SJCRH30 (cell line): Measurements from ENCODE around the gene OPCML. TPM values are rescaled to one million over a fixed set of nuclear protein-coding genes. Genes with fewer than 3 reads are reported as not detected.

Experiments
- DNase-seq, 2 experiments: peaks; one replicate each; pipeline ENCODE4 v3.0.0-alpha.2; 2015 to 2020
- H3K27ac ChIP-seq: fragments of 250-450 bp; sonication (Bioruptor Pico); 2 replicates; pipeline ENCODE4 v1.5.1; 2020; ENCODE audit warnings: mild to moderate bottlenecking, moderate library complexity
- H3K27me3 ChIP-seq: fragments of 250-450 bp; sonication (Bioruptor Pico); 2 replicates; pipeline ENCODE4 v1.5.1; 2020; ENCODE audit warnings: mild to moderate bottlenecking, moderate library complexity
- H3K36me3 ChIP-seq: fragments of 250-450 bp; sonication (Bioruptor Pico); 2 replicates; pipeline ENCODE4 v1.5.1; 2020; ENCODE audit warnings: mild to moderate bottlenecking, moderate library complexity
- H3K4me1 ChIP-seq: fragments of 250-450 bp; sonication (Bioruptor Pico); 2 replicates; pipeline ENCODE4 v1.5.1; 2020; ENCODE audit warnings: mild to moderate bottlenecking, moderate library complexity
- H3K4me3 ChIP-seq: fragments of 250-450 bp; sonication (Bioruptor Pico); 2 replicates; pipeline ENCODE4 v1.5.1; 2020; ENCODE audit warnings: mild to moderate bottlenecking, moderate library complexity
- H3K9me3 ChIP-seq: fragments of 250-450 bp; sonication (Bioruptor Pico); replicated peaks from 2 replicates; pipeline ENCODE4 v1.5.1; 2020; ENCODE audit warnings: mild to moderate bottlenecking, moderate library complexity
- total RNA-seq: library from RNA; depleted of rRNA; stranded (reverse); fragments of >200 nt; shearing (Covaris generic); gene quantifications from 2 replicates; pipeline ENCODE4 v1.2.3, GENCODE V29; 2014

OPCML gene
- total RNA-seq, 1 experiment from 2014 or later = not detected

GRCh38 chr11:133355095-133355494 lies 177.2 kb downstream of the OPCML start:
- no peaks in the 10 kb centered on the region for H3K9me3 ChIP-seq
- no peak for DNase-seq
- no peaks in the 10 kb centered on the region for H3K36me3 ChIP-seq
- H3K4me1 ChIP-seq = no peaks in the 10 kb centered on the region
- H3K27ac ChIP-seq = no peak overlapping the region
- H3K27me3 ChIP-seq = no peaks in the 10 kb centered on the region
- H3K4me3 ChIP-seq = no peak overlapping the region

- Histone ChIP-seq H3K9me3 (no peaks in the 10 kb centered on the region), H3K4me3 (no peak overlapping the region), H3K36me3 (no peaks in the 10 kb centered on the region), H3K27ac (no peak overlapping the region), H3K4me1 (no peaks in the 10 kb centered on the region), H3K27me3 (no peaks in the 10 kb centered on the region)
- no peak for DNase-seq
These were observed 178.2 kb downstream of the OPCML start for GRCh38 chr11:133354069-133354468.

- Histone ChIP-seq H3K36me3 (no peaks in the 10 kb centered on the region), H3K27ac (no peak overlapping the region), H3K4me3 (no peak overlapping the region), H3K4me1 (no peaks in the 10 kb centered on the region), H3K27me3 (no peaks in the 10 kb centered on the region; the same call in 1 of the 2 replicates), H3K9me3 (no peaks in the 10 kb centered on the region)
- DNase-seq = no peak
These were observed 182.3 kb downstream of the OPCML start for GRCh38 chr11:133350045-133350444.

GRCh38 chr11:133347988-133348387 lies 184.3 kb downstream of the OPCML start:
- H3K4me3 ChIP-seq = no peak overlapping the region
- H3K27me3 ChIP-seq = no peaks in the 10 kb centered on the region; the same call in 1 of the 2 replicates
- DNase-seq = no peak
- no peaks in the 10 kb centered on the region for H3K36me3 ChIP-seq
- no peaks in the 10 kb centered on the region for H3K9me3 ChIP-seq
- no peak overlapping the region for H3K27ac ChIP-seq
- no peaks in the 10 kb centered on the region for H3K4me1 ChIP-seq

GRCh38 chr11:133346137-133346536 lies 186.2 kb downstream of the OPCML start:
- Histone ChIP-seq H3K4me1 (no peaks in the 10 kb centered on the region), H3K4me3 (no peak overlapping the region), H3K36me3 (no peaks in the 10 kb centered on the region), H3K27ac (no peak overlapping the region), H3K27me3 (no peaks in the 10 kb centered on the region; the same call in none of the 2 replicates), H3K9me3 (no peaks in the 10 kb centered on the region)
- DNase-seq = no peak

GRCh38 chr11:133343951-133344350 lies 188.3 kb downstream of the OPCML start:
- H3K4me1 ChIP-seq = no peaks in the 10 kb centered on the region
- no peak overlapping the region for H3K4me3 ChIP-seq
- peak in 1 of 2 experiments; percentile 1 for DNase-seq
- no peak overlapping the region for H3K27ac ChIP-seq
- H3K9me3 ChIP-seq = no peaks in the 10 kb centered on the region
- H3K36me3 ChIP-seq = no peaks in the 10 kb centered on the region
- no peaks in the 10 kb centered on the region; the same call in none of the 2 replicates for H3K27me3 ChIP-seq

GRCh38 chr11:133339495-133340140 lies 192.7 kb downstream of the OPCML start:
- Histone ChIP-seq H3K27me3 (no peaks in the 10 kb centered on the region; the same call in 1 of the 2 replicates), H3K4me1 (no peaks in the 10 kb centered on the region), H3K36me3 (no peaks in the 10 kb centered on the region), H3K27ac (no peak overlapping the region), H3K9me3 (no peaks in the 10 kb centered on the region), H3K4me3 (no peak overlapping the region)
- no peak for DNase-seq

GRCh38 chr11:133338588-133338987 lies 193.7 kb downstream of the OPCML start:
- Histone ChIP-seq H3K9me3 (no peaks in the 10 kb centered on the region), H3K4me1 (no peaks in the 10 kb centered on the region), H3K36me3 (no peaks in the 10 kb centered on the region), H3K4me3 (no peak overlapping the region), H3K27me3 (no peaks in the 10 kb centered on the region; the same call in 1 of the 2 replicates), H3K27ac (no peak overlapping the region)
- no peak for DNase-seq

- no peak for DNase-seq
- no peaks in the 10 kb centered on the region for H3K36me3 ChIP-seq
- no peaks in the 10 kb centered on the region; the same call in 1 of the 2 replicates for H3K27me3 ChIP-seq
- H3K27ac ChIP-seq = no peak overlapping the region
- no peaks in the 10 kb centered on the region for H3K9me3 ChIP-seq
- H3K4me3 ChIP-seq = no peak overlapping the region
- H3K4me1 ChIP-seq = no peaks in the 10 kb centered on the region
These were observed 194.3 kb downstream of the OPCML start for GRCh38 chr11:133337951-133338418.

GRCh38 chr11:133337193-133337592 lies 195.1 kb downstream of the OPCML start:
- no peak for DNase-seq
- H3K27ac ChIP-seq = no peak overlapping the region
- no peaks in the 10 kb centered on the region for H3K4me1 ChIP-seq
- no peak overlapping the region for H3K4me3 ChIP-seq
- no peaks in the 10 kb centered on the region for H3K9me3 ChIP-seq
- H3K36me3 ChIP-seq = no peaks in the 10 kb centered on the region
- no peaks in the 10 kb centered on the region; the same call in 1 of the 2 replicates for H3K27me3 ChIP-seq

- H3K4me3 ChIP-seq = no peak overlapping the region
- H3K36me3 ChIP-seq = no peaks in the 10 kb centered on the region
- no peak overlapping the region for H3K27ac ChIP-seq
- H3K4me1 ChIP-seq = no peaks in the 10 kb centered on the region
- no peak for DNase-seq
- no peaks in the 10 kb centered on the region for H3K9me3 ChIP-seq
- no peaks in the 10 kb centered on the region for H3K27me3 ChIP-seq
These were observed 201.3 kb downstream of the OPCML start for GRCh38 chr11:133331031-133331430.

- Histone ChIP-seq H3K9me3 (no peaks in the 10 kb centered on the region), H3K4me1 (no peaks in the 10 kb centered on the region), H3K36me3 (no peaks in the 10 kb centered on the region), H3K27me3 (no peaks in the 10 kb centered on the region; the same call in 1 of the 2 replicates), H3K27ac (no peak overlapping the region), H3K4me3 (no peak overlapping the region)
- no peak for DNase-seq
These were observed 205.5 kb downstream of the OPCML start for GRCh38 chr11:133326849-133327248.

- no peak for DNase-seq
- Histone ChIP-seq H3K4me1 (no peaks in the 10 kb centered on the region), H3K4me3 (no peak overlapping the region), H3K27me3 (no peaks in the 10 kb centered on the region; the same call in 1 of the 2 replicates), H3K27ac (no peak overlapping the region), H3K9me3 (no peaks in the 10 kb centered on the region), H3K36me3 (no peaks in the 10 kb centered on the region)
These were observed 206.0 kb downstream of the OPCML start for GRCh38 chr11:133326332-133326731.

GRCh38 chr11:133325711-133326110 lies 206.6 kb downstream of the OPCML start:
- no peaks in the 10 kb centered on the region for H3K36me3 ChIP-seq
- no peak overlapping the region for H3K27ac ChIP-seq
- no peaks in the 10 kb centered on the region for H3K9me3 ChIP-seq
- no peak overlapping the region for H3K4me3 ChIP-seq
- H3K4me1 ChIP-seq = no peaks in the 10 kb centered on the region
- DNase-seq = no peak
- H3K27me3 ChIP-seq = no peaks in the 10 kb centered on the region; the same call in 1 of the 2 replicates

- no peaks in the 10 kb centered on the region; the same call in 1 of the 2 replicates for H3K27me3 ChIP-seq
- H3K27ac ChIP-seq = no peak overlapping the region
- H3K4me1 ChIP-seq = no peaks in the 10 kb centered on the region
- no peak overlapping the region for H3K4me3 ChIP-seq
- H3K36me3 ChIP-seq = no peaks in the 10 kb centered on the region
- no peaks in the 10 kb centered on the region for H3K9me3 ChIP-seq
- peak in 1 of 2 experiments; percentile 2 for DNase-seq
These were observed 208.9 kb downstream of the OPCML start for GRCh38 chr11:133323354-133323753.

GRCh38 chr11:133318221-133318620 lies 214.1 kb downstream of the OPCML start:
- DNase-seq = no peak
- Histone ChIP-seq H3K9me3 (no peaks in the 10 kb centered on the region), H3K27me3 (no peaks in the 10 kb centered on the region; the same call in 1 of the 2 replicates), H3K4me1 (no peaks in the 10 kb centered on the region), H3K4me3 (no peak overlapping the region), H3K36me3 (no peaks in the 10 kb centered on the region), H3K27ac (no peak overlapping the region)
